ENCODE results near the gene KLHL35.

KLHL35 gene

DNA sequence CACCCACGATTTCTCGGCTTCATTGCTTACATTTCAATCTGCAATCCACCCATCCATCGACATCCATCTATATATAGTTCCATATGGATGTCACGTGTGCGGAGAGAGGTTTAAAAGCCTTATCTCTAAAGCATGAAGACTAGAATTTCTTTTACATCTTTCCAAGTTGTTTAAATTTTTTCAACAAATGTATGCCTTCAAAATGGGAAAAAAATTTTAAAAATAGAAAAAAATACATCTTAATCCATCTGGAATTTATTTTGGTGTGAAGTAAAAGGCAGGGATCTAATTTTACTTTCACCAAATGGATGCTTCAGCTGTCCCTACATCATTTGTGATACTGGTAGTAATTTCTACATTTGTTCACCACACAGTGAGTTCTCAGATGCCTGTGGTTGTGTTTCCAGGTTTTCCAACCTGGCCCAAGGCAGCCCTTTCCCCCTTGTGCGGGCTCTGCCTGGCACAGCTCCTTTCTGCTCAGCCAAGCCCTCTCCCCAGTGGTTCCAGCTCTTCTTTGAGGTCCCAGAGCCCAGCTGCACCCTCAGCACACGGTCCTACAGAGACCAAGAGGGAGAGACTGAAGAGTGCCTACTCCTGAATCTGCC, 37.6 kb upstream of the KLHL35 start:
- Histone ChIP-seq H3K27ac (peak overlapping the region; percentile 87), H3K4me3 (ENCODE audit: low read depth, low read length) (peak overlapping the region; percentile 25; the same call in 1 of the 2 replicates), H3K36me3 (peaks cover 14% of the 10 kb centered on the region), H3K9me3 (ENCODE audit: severe bottlenecking) (no peaks in the 10 kb centered on the region), H3K27me3 (ENCODE audit: insufficient read depth, low read depth, severe bottlenecking) (no peaks in the 10 kb centered on the region)
- TF ChIP-seq, protein P1, sequence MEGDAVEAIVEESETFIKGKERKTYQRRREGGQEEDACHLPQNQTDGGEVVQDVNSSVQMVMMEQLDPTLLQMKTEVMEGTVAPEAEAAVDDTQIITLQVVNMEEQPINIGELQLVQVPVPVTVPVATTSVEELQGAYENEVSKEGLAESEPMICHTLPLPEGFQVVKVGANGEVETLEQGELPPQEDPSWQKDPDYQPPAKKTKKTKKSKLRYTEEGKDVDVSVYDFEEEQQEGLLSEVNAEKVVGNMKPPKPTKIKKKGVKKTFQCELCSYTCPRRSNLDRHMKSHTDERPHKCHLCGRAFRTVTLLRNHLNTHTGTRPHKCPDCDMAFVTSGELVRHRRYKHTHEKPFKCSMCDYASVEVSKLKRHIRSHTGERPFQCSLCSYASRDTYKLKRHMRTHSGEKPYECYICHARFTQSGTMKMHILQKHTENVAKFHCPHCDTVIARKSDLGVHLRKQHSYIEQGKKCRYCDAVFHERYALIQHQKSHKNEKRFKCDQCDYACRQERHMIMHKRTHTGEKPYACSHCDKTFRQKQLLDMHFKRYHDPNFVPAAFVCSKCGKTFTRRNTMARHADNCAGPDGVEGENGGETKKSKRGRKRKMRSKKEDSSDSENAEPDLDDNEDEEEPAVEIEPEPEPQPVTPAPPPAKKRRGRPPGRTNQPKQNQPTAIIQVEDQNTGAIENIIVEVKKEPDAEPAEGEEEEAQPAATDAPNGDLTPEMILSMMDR (IDR thresholded peaks at IDR 0.05; ENCODE audit: low read depth, low read length): no peak
- DNase-seq: no peak

DNA sequence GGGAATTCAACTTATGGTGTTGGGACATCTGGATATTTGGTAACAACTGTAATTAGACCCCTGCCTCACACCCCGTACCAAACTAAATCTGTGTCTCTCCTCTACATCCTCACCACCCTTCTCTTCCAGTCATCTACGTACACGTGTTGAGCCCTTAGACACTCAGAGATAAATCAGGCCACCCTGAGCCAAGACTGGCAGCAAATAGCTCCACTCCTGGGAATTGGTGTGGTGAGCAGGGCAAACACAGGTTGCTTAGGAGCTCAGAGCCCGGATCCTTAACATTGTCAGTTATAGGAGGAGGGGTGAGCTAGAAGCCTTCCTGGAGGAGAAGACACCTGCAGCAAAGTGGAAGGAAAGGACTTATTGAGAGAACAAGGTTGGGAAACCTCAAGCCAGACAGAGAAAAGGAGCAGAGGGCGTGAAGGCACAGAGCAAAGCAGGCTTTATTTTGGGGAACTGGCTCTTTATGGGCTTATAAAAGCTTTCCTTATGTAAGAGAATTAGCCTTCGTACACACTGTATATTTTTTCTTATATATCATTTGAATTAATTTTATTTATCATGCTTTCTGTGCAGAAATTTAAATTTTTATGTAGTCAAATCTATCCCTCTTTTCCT, 36.9 kb upstream of the KLHL35 start:
- DNase-seq: no peak
- peaks cover 9% of the 10 kb centered on the region for H3K36me3 ChIP-seq

DNA sequence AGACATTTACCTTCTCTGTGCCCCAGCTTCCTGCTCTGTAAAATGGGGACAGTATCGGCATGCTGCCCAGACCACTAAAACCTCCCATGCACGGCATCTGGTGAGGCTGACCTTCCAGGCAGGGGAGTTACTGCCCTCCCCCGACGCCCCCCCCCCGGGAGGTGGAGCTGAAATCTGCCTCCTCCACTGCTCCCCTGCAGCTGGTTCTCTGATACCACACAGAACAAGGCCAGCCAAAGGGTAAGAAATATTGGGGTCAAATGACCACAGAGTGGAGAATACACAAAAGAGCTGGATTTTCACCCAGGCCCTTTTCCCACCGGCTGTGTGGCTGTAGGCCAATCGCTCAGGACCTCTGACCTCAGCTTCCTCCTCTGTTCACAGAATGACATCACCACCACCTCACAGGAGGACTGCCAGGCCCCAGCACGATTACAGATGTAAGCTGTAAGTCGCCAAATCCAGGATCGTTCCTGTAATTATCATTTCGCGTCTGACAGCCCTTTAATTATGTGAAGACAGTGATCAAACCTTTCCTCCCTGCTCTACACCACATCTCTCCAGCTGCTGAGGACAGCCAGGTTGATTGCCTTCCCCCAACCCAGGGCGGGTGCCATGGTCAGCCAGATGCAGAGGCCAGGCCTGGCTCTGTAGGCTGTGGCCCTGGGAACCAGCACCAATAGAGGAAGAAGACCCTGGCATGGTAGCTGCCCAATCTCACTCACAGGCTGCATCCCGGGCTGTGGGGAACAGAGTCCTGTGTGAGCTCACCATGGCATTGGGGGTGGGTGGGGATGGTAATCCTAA, 35.7 kb upstream of the KLHL35 start:
- TF ChIP-seq, protein P1 (IDR thresholded peaks at IDR 0.05; ENCODE audit: low read depth, low read length): no peak
- Histone ChIP-seq H3K36me3 (peaks cover 8% of the 10 kb centered on the region), H3K27me3 (ENCODE audit: insufficient read depth, low read depth, severe bottlenecking) (no peaks in the 10 kb centered on the region), H3K4me3 (ENCODE audit: low read depth, low read length) (no peak overlapping the region), H3K9me3 (ENCODE audit: severe bottlenecking) (no peaks in the 10 kb centered on the region), H3K27ac (peak overlapping the region; percentile 87)
- DNase-seq: peak; percentile 66

More for the DNA sequence above, 36.9 kb upstream of the KLHL35 start:
- TF ChIP-seq, protein P1 (IDR thresholded peaks at IDR 0.05; ENCODE audit: low read depth, low read length): no peak
- Histone ChIP-seq H3K27ac (peak overlapping the region; percentile 87), H3K9me3 (ENCODE audit: severe bottlenecking) (no peaks in the 10 kb centered on the region), H3K27me3 (ENCODE audit: insufficient read depth, low read depth, severe bottlenecking) (no peaks in the 10 kb centered on the region), H3K4me3 (ENCODE audit: low read depth, low read length) (no peak overlapping the region)

DNA sequence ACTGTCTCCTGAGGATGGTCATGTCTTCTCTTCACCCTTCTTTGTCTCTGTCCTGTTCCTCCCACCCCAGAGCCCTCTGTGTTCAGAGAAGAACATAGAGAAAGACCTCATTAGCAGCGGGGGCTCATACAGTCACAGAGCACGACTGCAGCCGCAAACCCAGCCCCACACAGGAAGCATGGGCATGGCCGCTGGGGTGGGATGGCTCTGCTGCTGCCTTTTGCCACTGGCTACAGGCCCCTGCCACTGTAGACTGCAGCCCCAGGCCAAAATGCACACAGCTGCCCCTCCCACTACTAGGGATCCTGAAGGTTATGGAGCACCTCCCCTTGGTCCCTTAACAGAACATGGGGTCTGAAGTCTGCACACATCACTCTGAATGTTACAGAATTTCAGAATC, 34.9 kb upstream of the KLHL35 start:
- peaks cover 7% of the 10 kb centered on the region for H3K36me3 ChIP-seq
- no peaks in the 10 kb centered on the region for H3K9me3 ChIP-seq (ENCODE audit: severe bottlenecking)
- DNase-seq: no peak
- no peaks in the 10 kb centered on the region for H3K27me3 ChIP-seq (ENCODE audit: insufficient read depth, low read depth, severe bottlenecking)
- TF ChIP-seq, protein P1 (IDR thresholded peaks at IDR 0.05; ENCODE audit: low read depth, low read length): no peak
- no peak overlapping the region for H3K4me3 ChIP-seq (ENCODE audit: low read depth, low read length)
- peak overlapping the region; percentile 87; the same call in 1 of the 2 replicates for H3K27ac ChIP-seq

DNA sequence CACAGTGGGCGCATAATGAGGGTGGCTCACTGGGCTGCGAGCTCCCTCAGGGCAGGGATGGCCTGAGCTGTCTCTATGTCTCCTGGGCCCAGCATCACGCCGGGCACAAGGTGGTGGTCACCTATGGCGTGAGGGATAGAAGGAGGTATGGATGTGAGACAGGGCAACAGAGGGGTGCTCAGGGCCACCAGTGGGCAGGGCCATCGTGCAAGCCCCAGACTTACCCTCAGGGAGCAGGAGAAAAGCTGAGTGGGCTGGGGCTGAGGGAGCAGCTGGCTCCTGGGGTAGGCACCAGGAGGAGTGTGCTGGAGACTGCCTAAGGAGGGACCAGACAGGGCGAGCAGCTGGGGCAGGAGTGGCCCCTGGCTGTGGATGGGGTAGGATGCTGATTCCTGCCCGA, 34.3 kb upstream of the KLHL35 start:
- H3K4me3 ChIP-seq (ENCODE audit: low read depth, low read length): no peak overlapping the region
- TF ChIP-seq, protein P1 (IDR thresholded peaks at IDR 0.05; ENCODE audit: low read depth, low read length): no peak
- H3K27me3 ChIP-seq (ENCODE audit: insufficient read depth, low read depth, severe bottlenecking): no peaks in the 10 kb centered on the region
- no peak overlapping the region for H3K27ac ChIP-seq
- DNase-seq: no peak
- peaks cover 7% of the 10 kb centered on the region for H3K36me3 ChIP-seq
- H3K9me3 ChIP-seq (ENCODE audit: severe bottlenecking): no peaks in the 10 kb centered on the region
